ENCODE results near the gene ACAP3. TPM values are rescaled to one million over a fixed set of nuclear protein-coding genes. Genes with fewer than 3 reads are reported as not detected.

The ACAP3 gene
- total RNA-seq, 1 donor from 2014 or later, result 50.6 TPM

GRCh38 chr1:1330366-1331067 lies 22.8 kb upstream of the ACAP3 start:
- intact Hi-C loops (cut with DNase I), result no loop called here
- Histone ChIP-seq H3K4me3 (no peak overlapping the region), H3K27ac (peak overlapping the region; percentile 31), H3K36me3 (peaks cover 28% of the 10 kb centered on the region), H3K9me3 (no peaks in the 10 kb centered on the region), H3K27me3 (ENCODE audit: low read depth) (no peaks in the 10 kb centered on the region), H3K4me1 (peaks cover 28% of the 10 kb centered on the region)
- no peak for DNase-seq
- no peak for ATAC-seq
- TF ChIP-seq CTCF (IDR thresholded peaks at IDR 0.05), result no peak

GRCh38 chr1:1329304-1330210 lies 21.8 kb upstream of the ACAP3 start:
- intact Hi-C loops (cut with DNase I), result no loop called here
- ATAC-seq, result no peak
- Histone ChIP-seq H3K27ac (no peak overlapping the region), H3K27me3 (ENCODE audit: low read depth) (no peaks in the 10 kb centered on the region), H3K9me3 (no peaks in the 10 kb centered on the region), H3K36me3 (peaks cover 28% of the 10 kb centered on the region), H3K4me3 (no peak overlapping the region), H3K4me1 (peaks cover 34% of the 10 kb centered on the region)
- no peak for TF ChIP-seq CTCF (IDR thresholded peaks at IDR 0.05)
- DNase-seq, result no peak

- DNase-seq (no peak), ATAC-seq (no peak)
- no peak for TF ChIP-seq CTCF (IDR thresholded peaks at IDR 0.05)
- H3K36me3 ChIP-seq, result peaks cover 28% of the 10 kb centered on the region
- H3K4me1 ChIP-seq, result peaks cover 37% of the 10 kb centered on the region
- H3K4me3 ChIP-seq, result no peak overlapping the region
- intact Hi-C loops (cut with DNase I), result no loop called here
- H3K27ac ChIP-seq, result no peak overlapping the region
- no peaks in the 10 kb centered on the region for H3K9me3 ChIP-seq
- no peaks in the 10 kb centered on the region for H3K27me3 ChIP-seq (ENCODE audit: low read depth)
These were observed 20.5 kb upstream of the ACAP3 start for GRCh38 chr1:1328254-1328653.

GRCh38 chr1:1327291-1327690 lies 19.6 kb upstream of the ACAP3 start:
- DNase-seq (no peak), ATAC-seq (no peak)
- no peaks in the 10 kb centered on the region for H3K27me3 ChIP-seq (ENCODE audit: low read depth)
- no peak for TF ChIP-seq CTCF (IDR thresholded peaks at IDR 0.05)
- H3K4me3 ChIP-seq, result no peak overlapping the region
- no peaks in the 10 kb centered on the region for H3K9me3 ChIP-seq
- intact Hi-C loops (cut with DNase I), result no loop called here
- peaks cover 43% of the 10 kb centered on the region for H3K4me1 ChIP-seq
- H3K27ac ChIP-seq, result no peak overlapping the region
- peaks cover 28% of the 10 kb centered on the region for H3K36me3 ChIP-seq

- TF ChIP-seq CTCF (IDR thresholded peaks at IDR 0.05), result no peak
- ATAC-seq (no peak), DNase-seq (no peak)
- Histone ChIP-seq H3K4me1 (peaks cover 48% of the 10 kb centered on the region), H3K27me3 (ENCODE audit: low read depth) (no peaks in the 10 kb centered on the region), H3K27ac (peak overlapping the region; percentile 91), H3K36me3 (peaks cover 34% of the 10 kb centered on the region), H3K4me3 (peak overlapping the region; percentile 100), H3K9me3 (no peaks in the 10 kb centered on the region)
- intact Hi-C loops (cut with DNase I), result no loop called here
These were observed 18.4 kb upstream of the ACAP3 start for GRCh38 chr1:1326075-1326605.

Data from lower lobe of right lung (tissue), 2 donors.